Activated T-helper 9 cell treated with anti-CD3 and anti-CD28 coated beads, Interleukin-2, amount 50 U/mL, for 16 hours (primary cell): Measurements from ENCODE around the gene MAP3K5.
"Not testable (repeated sequence)": the region's sequence is repeated elsewhere in the genome, so short reads cannot be mapped to it uniquely, and the experiment has no call there.

Experiments
- DNase-seq: peaks from one replicate; pipeline ENCODE4 v3.0.0-alpha.2; 2020; ENCODE audit warnings: low read depth

The MAP3K5 gene

DNA sequence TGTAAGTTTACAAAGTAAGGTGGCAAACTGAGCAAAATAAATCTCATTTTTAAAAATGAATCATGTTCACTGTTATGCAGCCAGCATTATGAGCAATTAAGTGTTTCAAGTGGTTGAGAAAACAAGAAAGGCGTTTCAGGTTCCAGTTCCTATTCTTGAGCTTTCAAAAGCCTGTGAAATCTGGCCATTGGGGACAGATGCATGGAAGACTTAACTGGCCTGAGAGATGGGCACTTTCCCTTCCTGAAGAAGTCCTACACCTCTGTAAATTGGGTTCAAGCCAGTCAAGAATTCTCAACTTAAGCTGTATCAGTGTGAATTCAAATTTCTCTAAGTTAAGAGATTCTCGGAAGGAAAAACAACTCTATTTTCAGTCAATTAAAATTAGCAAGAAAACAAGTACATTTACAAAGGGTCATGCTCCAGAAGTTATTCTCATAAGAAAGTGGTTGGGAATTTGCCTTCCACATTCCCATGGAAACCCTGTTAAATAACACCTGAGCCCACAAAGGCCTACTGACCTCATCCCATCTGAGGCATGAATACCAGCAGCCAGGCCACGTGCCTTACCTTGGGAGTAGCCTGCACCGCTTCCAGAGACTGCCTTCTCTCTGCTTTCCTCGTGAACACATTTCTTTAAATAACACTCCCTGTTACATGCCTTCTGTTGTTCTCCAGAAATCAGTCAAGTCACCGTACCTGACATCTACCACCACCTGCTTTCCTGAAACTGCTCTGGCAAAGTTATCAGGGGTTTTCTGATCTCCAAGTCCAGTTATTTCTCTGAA, 19.4 kb downstream of the MAP3K5 start:
- no peak for DNase-seq

- no peak for DNase-seq
These were observed 21.0 kb downstream of the MAP3K5 start for GRCh38 chr6:136771306-136771705.

DNA sequence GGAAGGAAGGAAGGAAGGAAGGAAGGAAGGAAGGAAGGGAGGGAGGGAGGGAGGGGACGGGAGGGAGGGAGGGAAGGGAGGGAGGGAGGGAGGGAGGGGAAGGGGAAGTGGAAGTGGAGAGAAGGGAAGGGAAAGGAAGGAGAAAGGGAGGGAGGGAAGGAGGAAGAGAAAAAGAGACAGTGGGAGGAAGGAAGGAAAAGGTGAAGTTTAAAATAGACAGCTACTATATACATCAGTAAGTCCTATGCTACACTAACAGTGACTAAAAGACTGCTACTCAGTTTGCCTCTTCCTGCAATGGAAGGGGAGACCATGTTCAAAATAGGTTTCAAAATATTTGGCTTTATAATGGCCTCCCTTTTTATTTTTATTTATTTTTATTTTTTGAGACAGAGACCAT, 22.5 kb downstream of the MAP3K5 start:
- DNase-seq, result no peak

DNA sequence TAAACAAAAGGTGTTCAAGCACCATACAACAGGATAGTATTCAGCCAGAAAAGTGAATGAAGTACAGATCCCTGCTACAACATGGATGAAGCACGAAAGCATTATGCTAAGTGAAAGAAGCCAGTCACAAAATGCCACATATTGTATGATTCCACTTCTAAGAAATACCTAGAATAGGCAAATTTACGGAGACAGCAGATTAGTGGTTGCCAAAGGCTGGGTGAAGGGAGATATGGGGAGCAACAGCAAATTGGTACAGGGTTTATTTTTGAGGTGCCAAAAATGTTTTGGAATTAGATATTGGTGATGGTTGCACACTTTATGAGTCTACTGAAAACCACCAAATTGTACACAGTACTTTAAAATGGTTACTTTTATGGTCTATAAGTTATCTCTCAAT, 23.2 kb downstream of the MAP3K5 start:
- no peak for DNase-seq

DNA sequence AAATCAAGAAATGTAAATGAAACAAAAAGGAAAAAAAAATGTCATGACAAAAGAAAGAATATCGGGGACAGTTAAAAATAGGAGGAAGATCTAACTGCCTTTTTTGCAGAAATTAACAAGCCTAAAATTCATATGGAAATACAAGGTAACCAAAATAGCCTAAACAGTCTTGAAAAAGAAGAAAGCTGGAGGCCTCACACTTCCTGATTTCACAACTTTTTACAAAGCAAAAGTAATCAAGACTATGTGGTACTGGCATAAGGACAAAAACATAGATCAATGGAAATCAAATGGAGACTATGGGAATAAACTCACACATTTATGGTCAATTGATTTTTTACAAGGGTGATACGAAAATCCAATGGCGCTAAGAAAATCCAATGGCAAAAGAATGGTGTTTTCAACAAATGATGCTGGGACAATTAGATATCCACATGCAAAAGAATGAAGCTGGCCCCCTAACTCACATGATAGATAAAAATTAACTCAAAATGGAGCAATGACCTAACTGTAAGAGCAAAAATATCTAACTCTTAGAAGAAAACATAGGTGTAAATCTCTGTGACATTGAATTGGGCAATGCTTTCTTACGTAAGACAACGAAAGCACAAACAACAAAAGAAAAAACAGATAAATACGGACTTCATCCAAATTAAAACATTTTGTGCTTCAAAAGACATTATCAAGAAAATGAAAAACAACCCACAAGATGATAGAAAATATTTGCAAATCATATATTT, 24.5 kb downstream of the MAP3K5 start:
- no peak for DNase-seq

DNA sequence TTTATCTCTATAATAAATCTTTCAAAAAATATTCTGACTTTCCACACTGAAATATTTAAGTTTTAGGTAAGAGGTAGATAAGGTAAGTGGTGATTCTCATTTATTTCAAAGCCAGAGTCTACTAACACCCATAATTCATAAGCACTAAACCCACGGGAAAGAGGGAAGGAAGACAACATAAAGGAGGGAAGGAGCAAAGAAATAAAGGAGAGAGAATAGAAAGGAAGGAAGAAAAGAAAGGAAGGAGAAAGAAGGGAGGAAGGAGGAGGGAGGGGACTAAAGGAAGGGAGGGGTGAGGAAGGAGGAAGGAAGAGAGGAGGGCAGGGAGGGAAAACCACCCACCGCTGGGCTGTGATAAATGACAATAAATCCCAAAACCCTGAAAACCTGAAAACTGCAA, 25.2 kb downstream of the MAP3K5 start:
- DNase-seq, result no peak

- DNase-seq, result no peak
These were observed 26.0 kb downstream of the MAP3K5 start for GRCh38 chr6:136766274-136766673.

DNA sequence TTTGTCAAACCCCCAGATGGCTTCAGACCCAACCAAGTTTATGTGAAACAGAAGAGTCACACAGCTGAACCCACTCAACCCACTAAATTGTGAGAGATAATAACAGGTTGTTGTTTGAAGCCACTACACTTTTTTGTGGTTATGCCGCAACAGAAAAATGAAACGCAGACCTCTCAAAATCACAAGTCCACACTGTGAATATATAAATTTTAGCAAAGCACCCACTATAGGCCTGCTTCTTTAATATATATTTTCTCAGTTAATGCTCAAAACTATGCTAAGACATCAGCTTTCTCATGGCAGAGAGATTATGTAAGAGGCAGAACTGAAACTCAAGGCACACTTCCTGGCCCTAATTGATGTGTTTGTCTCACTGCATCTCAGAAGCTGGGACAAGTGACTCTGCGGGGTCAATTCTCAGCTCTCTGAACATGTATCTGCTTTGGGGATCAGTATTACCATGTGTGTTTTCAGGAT, 27.7 kb downstream of the MAP3K5 start:
- DNase-seq, result no peak

GRCh38 chr6:136763716-136764516, 28.4 kb downstream of the MAP3K5 start:
- DNase-seq, result no peak

DNA sequence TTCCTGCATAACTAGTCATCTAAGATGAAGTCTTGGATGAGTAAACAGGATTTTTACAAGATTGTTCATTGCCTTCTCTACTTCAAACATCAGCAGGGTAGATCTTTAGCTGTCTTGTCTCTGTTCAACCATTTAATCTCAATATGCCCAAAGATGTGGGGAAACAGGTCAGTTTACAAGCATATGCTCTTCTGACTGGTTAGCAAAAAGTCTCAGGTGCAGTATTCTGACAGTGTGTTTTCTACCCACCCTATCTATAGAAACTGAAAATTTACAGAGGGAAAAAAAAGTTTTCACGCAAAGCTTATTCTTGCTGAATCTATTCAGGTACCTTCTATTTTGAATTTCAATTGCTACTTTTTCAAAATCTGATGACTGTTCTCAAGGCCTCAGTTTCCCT, 29.0 kb downstream of the MAP3K5 start:
- no peak for DNase-seq

DNA sequence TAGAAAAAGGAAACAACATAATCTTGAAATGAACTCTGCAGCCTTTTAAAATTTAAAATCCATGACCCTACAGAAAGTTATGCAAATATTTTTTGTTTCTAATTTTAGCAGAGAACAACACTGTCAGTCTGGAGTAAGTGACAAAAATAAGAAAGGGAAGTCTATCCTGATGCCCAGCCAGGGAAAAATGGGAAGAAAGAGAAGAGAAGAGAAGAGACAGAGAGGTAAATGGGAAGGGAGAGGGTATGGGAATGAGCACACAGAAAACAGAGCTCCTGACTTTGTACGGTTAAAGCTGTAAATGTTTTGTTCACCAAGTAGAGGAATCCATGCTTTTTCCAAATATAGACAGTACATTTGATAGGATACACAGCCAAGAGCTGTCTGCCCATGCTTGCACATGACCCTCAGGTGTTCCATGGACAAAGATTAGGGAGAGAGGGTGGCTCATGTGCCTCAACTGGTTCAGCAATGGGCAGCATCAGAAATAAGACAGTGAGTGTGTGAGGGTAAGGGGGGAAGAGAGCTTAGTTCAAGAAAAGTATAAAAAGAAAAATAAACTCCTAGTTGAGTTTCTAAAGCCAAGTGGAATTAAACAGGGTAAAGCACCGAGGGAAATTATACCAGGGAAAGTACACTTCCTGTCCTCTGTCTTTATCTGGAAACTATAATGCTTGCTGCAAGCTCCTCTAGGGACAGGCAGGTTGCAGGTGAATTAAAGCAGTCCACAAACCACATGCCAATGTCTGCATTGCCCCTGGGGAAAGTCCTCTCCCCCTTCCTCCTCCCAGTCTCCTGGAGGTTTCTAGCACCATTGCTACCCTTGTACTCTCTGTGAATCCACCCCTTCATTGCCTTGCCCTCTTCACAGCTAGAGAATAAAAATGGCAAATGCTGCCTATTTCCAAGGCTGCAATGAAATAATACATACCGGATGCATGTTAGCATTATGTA, 30.0 kb downstream of the MAP3K5 start:
- DNase-seq, result no peak

GRCh38 chr6:136761227-136761922, 30.9 kb downstream of the MAP3K5 start:
- no peak for DNase-seq

GRCh38 chr6:136760781-136761180, 31.5 kb downstream of the MAP3K5 start:
- DNase-seq, result not testable (repeated sequence)

GRCh38 chr6:136757150-136757549, 35.1 kb downstream of the MAP3K5 start:
- DNase-seq, result no peak

- no peak for DNase-seq
These were observed 37.5 kb downstream of the MAP3K5 start for GRCh38 chr6:136754820-136755219.

DNA sequence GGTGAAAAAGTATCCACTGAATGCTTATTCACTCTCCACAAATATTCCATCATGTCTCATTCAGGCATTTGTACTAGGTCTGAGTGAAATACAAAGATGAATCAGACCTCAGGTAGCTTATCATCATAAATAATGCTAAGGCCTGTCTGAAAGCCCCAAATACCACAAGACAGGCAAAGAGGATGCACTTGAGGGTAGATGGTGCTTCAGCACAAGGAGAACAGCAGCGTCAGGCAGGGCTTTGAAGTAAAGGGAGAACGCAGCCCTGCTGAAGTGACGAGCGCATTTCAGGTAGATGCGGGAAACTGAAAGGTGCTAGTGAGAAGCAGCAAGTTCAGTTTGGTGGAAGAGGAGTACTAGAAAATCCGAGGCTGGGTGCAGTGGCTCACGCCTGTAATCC, 38.7 kb downstream of the MAP3K5 start:
- peak; percentile 37 for DNase-seq

- DNase-seq, result no peak
These were observed 39.7 kb downstream of the MAP3K5 start for GRCh38 chr6:136752554-136752953.

- DNase-seq, result no peak
These were observed 40.3 kb downstream of the MAP3K5 start for GRCh38 chr6:136751991-136752390.

DNA sequence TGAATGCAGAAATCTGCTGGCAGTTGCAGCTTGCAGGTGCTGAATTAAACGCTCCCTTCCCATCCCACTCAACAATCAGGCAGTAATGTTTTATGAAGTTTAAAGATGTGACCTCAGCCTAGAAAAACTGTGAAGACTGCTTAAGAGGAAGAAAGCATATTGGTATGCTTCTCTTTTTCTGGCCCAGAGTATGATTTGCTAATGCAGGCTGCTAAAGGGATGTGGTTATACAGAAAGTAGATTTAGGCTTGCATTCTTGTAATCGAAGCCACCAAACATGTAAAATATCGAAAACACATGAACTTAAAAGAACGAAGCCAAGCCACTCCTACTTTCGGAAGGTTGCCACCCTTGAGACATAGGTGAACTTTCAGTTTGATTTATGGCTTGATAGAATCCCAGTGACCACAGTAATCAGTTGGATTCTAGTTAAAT, 40.7 kb downstream of the MAP3K5 start:
- DNase-seq, result no peak

GRCh38 chr6:136750696-136751521, 41.4 kb downstream of the MAP3K5 start:
- DNase-seq, result no peak
